Omental fat pad (tissue), 4 donors: ENCODE data around the gene PISD. TPM values are rescaled to one million over a fixed set of nuclear protein-coding genes. Genes with fewer than 3 reads are reported as not detected.
"Not testable (repeated sequence)": the region's sequence is repeated elsewhere in the genome, so short reads cannot be mapped to it uniquely, and the experiment has no call there.

ENCODE experiments used
- ATAC-seq: fragments of 150-250 bp; one replicate; pipeline ENCODE4 v1.9.1; 2016; ENCODE audit warnings: mild to moderate bottlenecking, moderate library complexity; ENCODE audit not compliant: low FRiP score
- DNase-seq: peaks from one replicate; pipeline ENCODE4 v3.0.0-alpha.2; 2019; ENCODE audit warnings: low spot score
- total RNA-seq, 4 donors: library from RNA; depleted of rRNA; stranded (reverse); fragments of >200 nt; gene quantifications; one replicate each; pipeline ENCODE4 v1.1.0, GENCODE V29; 2016
- TF ChIP-seq, protein P1 (sequence below), 3 donors: fragments of 450-650 bp; IDR thresholded peaks; one replicate each; pipeline ENCODE4 v1.5.1; 2016 to 2017; ENCODE audit warnings: antibody characterized with exemption in 3 of 3, mild to moderate bottlenecking in 3 of 3, moderate library complexity in 2 of 3

PISD gene
- total RNA-seq, 4 donors from 2014 or later, result 55.2 to 165 (median 122) TPM

DNA sequence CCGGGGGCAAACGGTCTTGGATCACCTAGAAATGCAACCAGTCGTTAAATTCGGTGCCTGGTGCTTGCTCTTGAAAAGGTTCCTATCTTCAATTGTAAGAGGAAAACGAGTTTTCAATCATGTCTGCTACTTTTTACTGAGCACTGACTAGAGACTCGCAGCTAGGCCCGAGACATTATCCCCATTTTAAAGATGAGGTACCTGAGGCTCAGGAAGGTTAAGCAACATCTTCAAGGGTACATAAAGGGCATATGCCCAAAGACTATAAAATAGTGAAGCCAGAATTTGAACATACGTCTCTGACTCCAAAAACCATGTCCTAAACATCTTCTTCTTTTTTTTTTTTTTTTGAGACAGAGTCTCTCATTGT lies 638 bp upstream of the PISD start:
- ATAC-seq (no peak), DNase-seq (no peak)
- TF ChIP-seq, protein P1, sequence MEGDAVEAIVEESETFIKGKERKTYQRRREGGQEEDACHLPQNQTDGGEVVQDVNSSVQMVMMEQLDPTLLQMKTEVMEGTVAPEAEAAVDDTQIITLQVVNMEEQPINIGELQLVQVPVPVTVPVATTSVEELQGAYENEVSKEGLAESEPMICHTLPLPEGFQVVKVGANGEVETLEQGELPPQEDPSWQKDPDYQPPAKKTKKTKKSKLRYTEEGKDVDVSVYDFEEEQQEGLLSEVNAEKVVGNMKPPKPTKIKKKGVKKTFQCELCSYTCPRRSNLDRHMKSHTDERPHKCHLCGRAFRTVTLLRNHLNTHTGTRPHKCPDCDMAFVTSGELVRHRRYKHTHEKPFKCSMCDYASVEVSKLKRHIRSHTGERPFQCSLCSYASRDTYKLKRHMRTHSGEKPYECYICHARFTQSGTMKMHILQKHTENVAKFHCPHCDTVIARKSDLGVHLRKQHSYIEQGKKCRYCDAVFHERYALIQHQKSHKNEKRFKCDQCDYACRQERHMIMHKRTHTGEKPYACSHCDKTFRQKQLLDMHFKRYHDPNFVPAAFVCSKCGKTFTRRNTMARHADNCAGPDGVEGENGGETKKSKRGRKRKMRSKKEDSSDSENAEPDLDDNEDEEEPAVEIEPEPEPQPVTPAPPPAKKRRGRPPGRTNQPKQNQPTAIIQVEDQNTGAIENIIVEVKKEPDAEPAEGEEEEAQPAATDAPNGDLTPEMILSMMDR (IDR thresholded peaks at IDR 0.05), result no peak

DNA sequence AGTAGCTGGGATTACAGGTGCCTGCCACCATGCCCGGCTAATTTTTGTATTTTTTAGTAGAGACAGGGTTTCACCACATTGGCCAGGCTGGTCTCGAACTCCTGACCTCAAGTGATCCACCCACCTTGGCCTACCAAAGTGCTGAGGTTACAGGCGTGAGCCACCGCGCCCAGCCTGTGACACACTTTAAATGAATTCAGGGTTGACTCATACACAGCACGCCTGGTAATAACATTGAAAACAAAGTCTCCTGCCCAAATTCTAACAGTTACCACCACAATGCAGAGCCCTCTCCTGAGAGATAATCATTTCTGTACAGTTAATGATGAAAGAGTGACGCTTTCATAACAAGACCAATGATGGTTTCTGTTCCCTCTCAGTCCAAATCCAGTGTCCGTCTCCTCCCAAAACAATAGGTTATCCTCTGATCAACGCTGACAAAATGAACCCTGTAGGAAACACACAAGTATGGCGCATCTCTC lies 1.1 kb downstream of the PISD start:
- DNase-seq, result not testable (repeated sequence)
- ATAC-seq, result peak; percentile 54

DNA sequence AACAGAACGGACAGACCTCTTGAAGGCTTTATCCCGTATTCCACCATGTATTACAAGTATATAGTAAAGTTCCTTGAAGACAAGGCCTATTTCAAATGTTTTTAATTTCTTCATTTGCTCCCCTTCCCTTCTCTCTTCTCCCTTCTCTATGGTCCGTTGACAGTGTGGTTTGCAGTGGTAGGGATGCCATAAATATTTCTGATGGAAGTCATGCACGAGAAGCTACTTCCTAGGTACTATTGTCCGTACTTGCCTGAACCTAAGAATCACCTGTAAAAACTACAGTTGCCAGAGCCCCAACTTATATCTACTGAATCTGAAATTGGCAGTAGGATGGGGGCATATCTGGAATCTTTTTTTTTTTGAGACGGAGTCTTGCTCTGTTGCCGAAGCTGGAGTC lies 2.8 kb downstream of the PISD start:
- ATAC-seq, result no peak
- no peak for DNase-seq
- TF ChIP-seq, protein P1 (IDR thresholded peaks at IDR 0.05), result no peak

DNA sequence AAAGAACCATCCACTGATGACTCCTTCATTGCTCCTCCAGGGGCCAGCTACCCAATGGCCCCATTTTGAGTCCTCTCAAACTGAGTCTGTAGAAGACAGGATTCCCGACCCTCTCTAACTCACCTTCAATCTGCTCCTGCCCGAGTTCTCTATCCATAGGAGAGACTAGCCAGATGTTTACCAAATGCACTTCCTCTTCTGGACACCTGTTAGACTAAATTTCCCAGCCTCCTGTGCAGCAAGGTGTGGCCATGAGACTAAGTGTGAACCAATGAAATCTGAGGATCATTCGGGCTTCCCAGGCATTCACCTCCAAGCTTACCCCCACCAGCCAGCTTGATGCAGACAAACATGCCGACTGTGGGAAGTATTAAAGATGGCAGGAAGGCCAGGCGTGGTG lies 7.6 kb downstream of the PISD start:
- DNase-seq (no peak), ATAC-seq (no peak)
- TF ChIP-seq, protein P1 (IDR thresholded peaks at IDR 0.05), result no peak

DNA sequence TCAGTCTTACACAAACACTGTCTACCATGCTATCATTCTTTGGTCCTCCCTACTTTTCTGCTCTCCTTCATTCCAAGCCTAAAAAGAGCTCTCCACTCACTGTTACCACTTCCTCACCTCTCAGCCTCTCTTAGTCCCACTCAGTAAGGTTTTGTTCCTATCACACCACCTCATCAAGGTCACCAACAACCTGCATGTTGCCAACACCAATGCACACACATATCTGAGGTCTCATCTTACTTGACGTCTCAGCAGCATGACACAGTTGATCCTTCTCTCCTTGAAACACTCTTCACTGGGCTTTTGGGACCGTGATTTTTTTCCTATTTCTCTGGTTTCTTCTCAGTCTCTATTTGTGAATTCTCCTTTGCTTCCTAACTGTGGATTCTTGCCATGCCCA lies 8.1 kb downstream of the PISD start:
- ATAC-seq (no peak), DNase-seq (no peak)
- TF ChIP-seq, protein P1 (IDR thresholded peaks at IDR 0.05), result no peak

DNA sequence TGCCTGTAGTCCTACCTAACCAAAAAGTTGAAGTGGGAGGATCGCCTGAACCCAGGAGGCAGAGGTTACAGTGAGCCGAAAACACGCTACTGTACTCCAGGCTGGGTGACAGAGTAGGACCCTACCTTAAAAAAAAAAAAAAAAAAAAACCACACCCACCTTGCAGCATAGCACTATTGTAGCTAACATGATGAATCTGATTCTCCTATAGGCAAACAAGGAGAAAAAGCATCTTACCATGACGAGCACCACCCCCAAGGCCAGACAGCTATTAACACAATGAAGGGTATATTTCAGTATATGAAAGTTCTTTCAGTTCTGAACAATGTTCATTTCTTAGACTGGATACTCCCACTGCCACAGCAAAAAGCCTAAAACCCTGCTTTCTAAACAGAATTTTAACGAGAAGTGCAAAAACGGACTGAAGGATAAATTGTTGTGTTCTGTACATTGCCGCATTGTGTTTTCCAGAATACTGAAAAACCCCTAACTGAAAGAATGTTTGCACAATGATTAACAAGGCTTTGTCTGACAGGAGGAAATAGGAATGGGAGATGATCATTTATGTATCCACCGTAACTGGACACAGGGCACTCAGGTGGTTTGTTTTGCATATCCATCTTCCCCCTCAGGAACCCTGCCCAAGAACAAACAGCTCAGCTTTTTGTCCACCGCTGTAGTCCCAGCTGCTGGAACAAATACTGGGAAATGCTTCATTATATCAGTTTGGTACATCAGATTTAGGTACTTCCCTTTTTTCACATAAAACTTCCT lies 8.9 kb downstream of the PISD start:
- ATAC-seq (no peak), DNase-seq (no peak)
- TF ChIP-seq, protein P1 (IDR thresholded peaks at IDR 0.05), result no peak

DNA sequence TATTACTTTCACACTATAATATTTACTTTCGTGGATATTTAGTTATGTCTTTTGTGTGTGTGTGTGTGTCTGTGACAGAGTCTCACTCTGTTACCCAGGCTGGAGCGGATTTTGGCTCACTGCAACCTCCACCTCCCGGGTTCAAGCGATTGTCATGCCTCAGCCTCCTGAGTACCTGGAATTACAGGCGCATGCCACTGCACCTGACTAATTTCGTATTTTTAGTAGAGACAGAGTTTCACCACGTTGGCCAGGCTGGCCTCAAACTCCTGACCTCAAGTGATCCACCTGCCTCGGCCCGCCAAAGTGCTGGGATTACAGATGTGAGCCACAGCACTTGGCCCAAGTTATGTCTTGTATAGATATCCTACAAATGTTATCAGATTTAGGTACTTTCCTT lies 9.9 kb downstream of the PISD start:
- TF ChIP-seq, protein P1 (IDR thresholded peaks at IDR 0.05), result no peak
- DNase-seq, result no peak
- no peak for ATAC-seq
